Ascending aorta (tissue), 2 donors: ENCODE data around the gene MPPED1. TPM values are rescaled to one million over a fixed set of nuclear protein-coding genes. Genes with fewer than 3 reads are reported as not detected.

Experiments
- DNase-seq, 2 donors: peaks; one replicate each; pipeline ENCODE4 v3.0.0-alpha.2; 2019; ENCODE audit warnings: low spot score in 2 of 2
- H3K27ac ChIP-seq, 2 donors: fragments of 200-600 bp; sonication (generic); one replicate each; pipeline ENCODE4 v1.5.1; 2016 to 2017; ENCODE audit warnings: mild to moderate bottlenecking in 1 of 2
- H3K27me3 ChIP-seq: fragments of 200-600 bp; sonication (generic); one replicate; pipeline ENCODE4 v1.5.1; 2017
- H3K36me3 ChIP-seq, 2 donors: fragments of 200-600 bp; sonication (generic); one replicate each; pipeline ENCODE4 v1.5.1; 2016
- H3K4me1 ChIP-seq, 2 donors: fragments of 200-600 bp; sonication (generic); one replicate each; pipeline ENCODE4 v1.5.1; 2016 to 2017; ENCODE audit warnings: mild to moderate bottlenecking in 1 of 2
- H3K4me3 ChIP-seq, 2 donors: fragments of 200-600 bp; sonication (generic); one replicate each; pipeline ENCODE4 v1.5.1; 2016 to 2017; ENCODE audit warnings: mild to moderate bottlenecking in 1 of 2
- H3K9me3 ChIP-seq, 2 donors: fragments of 200-600 bp; sonication (generic); one replicate each; pipeline ENCODE4 v1.5.1; 2016
- CTCF ChIP-seq, 3 experiments: fragments of 200-600 bp in 2 of 3; fragments of 450-650 bp in 1 of 3; sonication (generic) in 2 of 3; IDR thresholded peaks; one replicate each; pipeline ENCODE4 v1.5.1; 2016 to 2019; ENCODE audit warnings: antibody characterized with exemption in 3 of 3, mild to moderate bottlenecking in 1 of 3, moderate library complexity in 1 of 3
- intact Hi-C: fragments of 100-400 bp; cut with DNase I; formaldehyde crosslinking; loops from one replicate; pipeline ENCODE4 v1.15.1; 2023
- total RNA-seq: library from RNA; depleted of rRNA; stranded (reverse); fragments of >200 nt; gene quantifications from one replicate; pipeline ENCODE4 v1.1.0, GENCODE V29; 2016

Gene MPPED1
- total RNA-seq, 1 donor from 2014 or later = not detected

DNA sequence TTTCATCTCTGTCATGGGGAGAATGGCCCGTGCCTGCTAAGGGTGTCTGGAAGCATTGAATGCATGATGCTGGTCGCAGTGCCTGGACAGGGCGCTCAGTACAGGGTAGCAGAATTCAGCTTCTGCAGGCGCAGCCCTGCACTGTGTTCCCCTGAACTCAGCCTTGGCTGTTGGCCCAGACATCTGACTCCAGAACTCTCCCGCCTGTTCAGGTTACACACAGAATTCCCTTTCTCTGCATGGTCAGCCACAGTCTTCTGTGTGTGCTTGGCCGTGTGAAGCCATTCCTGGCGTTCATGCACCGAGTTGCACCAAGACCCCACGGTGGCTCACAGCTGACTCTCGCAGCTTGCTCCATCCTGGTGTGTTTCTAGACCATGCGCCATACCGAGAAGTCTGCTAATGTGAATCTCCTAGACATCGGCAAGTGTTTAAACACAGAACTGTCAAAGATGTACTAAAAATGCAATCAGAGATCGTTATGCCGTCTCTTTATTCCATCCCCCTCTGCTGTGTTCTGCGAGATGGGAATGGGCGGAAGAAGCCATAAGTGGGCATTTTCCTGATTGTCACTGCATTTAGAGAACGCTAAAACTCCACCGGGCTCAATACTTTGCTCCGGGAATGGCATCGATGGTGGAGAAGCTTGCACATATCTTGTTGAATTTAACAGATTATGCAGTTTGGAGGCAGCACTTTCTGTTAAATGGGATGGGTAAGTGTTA is 55.6 kb downstream of the MPPED1 start:
- Histone ChIP-seq H3K36me3 (no peaks in the 10 kb centered on the region), H3K27me3 (no peaks in the 10 kb centered on the region), H3K4me3 (no peak overlapping the region), H3K4me1 (no peaks in the 10 kb centered on the region), H3K9me3 (no peaks in the 10 kb centered on the region), H3K27ac (no peak overlapping the region)
- no peak for TF ChIP-seq CTCF (IDR thresholded peaks at IDR 0.05)
- no peak for DNase-seq
- intact Hi-C loops = no loop called here

- Histone ChIP-seq H3K4me1 (no peaks in the 10 kb centered on the region), H3K4me3 (no peak overlapping the region), H3K27me3 (no peaks in the 10 kb centered on the region), H3K9me3 (no peaks in the 10 kb centered on the region), H3K27ac (no peak overlapping the region), H3K36me3 (no peaks in the 10 kb centered on the region)
- no peak for DNase-seq
- no peak for TF ChIP-seq CTCF (IDR thresholded peaks at IDR 0.05)
- intact Hi-C loops = no loop called here
Observed at GRCh38 chr22:43470253-43470652, 58.4 kb downstream of the MPPED1 start.

DNA sequence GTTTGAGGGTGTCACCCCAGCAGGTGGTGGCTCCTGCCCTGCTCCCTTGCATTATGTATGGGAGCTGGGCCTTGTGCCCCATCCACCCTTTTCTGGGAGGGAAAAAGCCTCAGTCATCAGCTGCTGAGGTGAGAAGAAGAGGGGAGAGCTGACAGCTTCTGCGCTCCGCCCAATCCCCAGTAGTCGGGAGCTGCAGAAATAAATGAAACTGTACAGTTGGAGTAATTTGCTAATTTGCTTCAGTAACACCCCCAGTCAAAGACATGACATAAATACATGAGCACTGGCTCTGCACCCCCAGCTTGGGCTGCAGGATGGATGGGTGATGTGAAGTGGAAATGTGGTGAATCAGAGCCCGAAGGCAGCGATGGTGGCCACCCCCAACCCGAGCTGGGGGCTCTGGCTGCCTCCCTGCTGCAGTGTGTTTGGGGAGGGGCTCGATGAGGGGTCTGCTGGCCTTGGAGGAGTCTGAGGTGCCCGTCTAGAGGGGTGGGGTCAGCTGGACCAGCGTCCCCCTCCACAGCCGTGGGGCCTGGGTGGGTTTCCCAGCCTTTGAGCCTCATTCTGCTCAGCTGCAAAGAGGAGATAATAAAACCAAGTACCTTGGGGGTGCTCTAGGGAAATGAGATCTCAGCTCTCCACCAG is 59.2 kb downstream of the MPPED1 start:
- H3K27me3 ChIP-seq = no peaks in the 10 kb centered on the region
- no peak overlapping the region for H3K4me3 ChIP-seq
- no peaks in the 10 kb centered on the region for H3K36me3 ChIP-seq
- no peak for DNase-seq
- no peaks in the 10 kb centered on the region for H3K4me1 ChIP-seq
- TF ChIP-seq CTCF (IDR thresholded peaks at IDR 0.05) = no peak
- no peak overlapping the region for H3K27ac ChIP-seq
- H3K9me3 ChIP-seq = no peaks in the 10 kb centered on the region
- intact Hi-C loops = no loop called here

- intact Hi-C loops = no loop called here
- Histone ChIP-seq H3K9me3 (no peaks in the 10 kb centered on the region), H3K27ac (no peak overlapping the region), H3K4me3 (no peak overlapping the region), H3K36me3 (no peaks in the 10 kb centered on the region), H3K4me1 (no peaks in the 10 kb centered on the region), H3K27me3 (no peaks in the 10 kb centered on the region)
- DNase-seq = no peak
- no peak for TF ChIP-seq CTCF (IDR thresholded peaks at IDR 0.05)
Observed at GRCh38 chr22:43471606-43472135, 59.9 kb downstream of the MPPED1 start.

- Histone ChIP-seq H3K9me3 (no peaks in the 10 kb centered on the region), H3K27me3 (no peaks in the 10 kb centered on the region), H3K4me3 (no peak overlapping the region), H3K4me1 (no peaks in the 10 kb centered on the region), H3K27ac (no peak overlapping the region), H3K36me3 (no peaks in the 10 kb centered on the region)
- no peak for DNase-seq
- intact Hi-C loops = no loop called here
- no peak for TF ChIP-seq CTCF (IDR thresholded peaks at IDR 0.05)
Observed at GRCh38 chr22:43473031-43473430, 61.2 kb downstream of the MPPED1 start.
